ENCODE data around the gene KCTD3.

KCTD3 gene

GRCh38 chr1:215623162-215623561 is 56.1 kb downstream of the KCTD3 start:
- H3F3A ChIP-seq (ENCODE audit: insufficient read depth, low read length) = no peaks in the 10 kb centered on the region
- no peaks in the 10 kb centered on the region for H3K27me3 ChIP-seq (replicated peaks; ENCODE audit: insufficient read depth, low read length)
- H3K36me3 ChIP-seq (replicated peaks; ENCODE audit: insufficient read depth, low read length) = peaks cover 16% of the 10 kb centered on the region
- H3K27ac ChIP-seq (ENCODE audit: low read length) = no peak overlapping the region
- no peak overlapping the region for H3K4me3 ChIP-seq (ENCODE audit: low read length)
- no peak overlapping the region for H3K4me2 ChIP-seq (ENCODE audit: low read depth, low read length)
- DNase-seq = no peak
- no peaks in the 10 kb centered on the region for H3K9me3 ChIP-seq (replicated peaks; ENCODE audit: insufficient read depth, low read length)
- H3K9ac ChIP-seq (ENCODE audit: low read length) = no peak overlapping the region
- H2AFZ ChIP-seq (ENCODE audit: low read length) = no peak overlapping the region
- H3K4me1 ChIP-seq (ENCODE audit: low read length) = no peaks in the 10 kb centered on the region
- H3K9me2 ChIP-seq (replicated peaks; ENCODE audit: insufficient read depth, low read length) = no peaks in the 10 kb centered on the region
- no peaks in the 10 kb centered on the region for H4K20me1 ChIP-seq (ENCODE audit: insufficient read depth, low read length)
- H3K79me2 ChIP-seq (ENCODE audit: low read length) = no peaks in the 10 kb centered on the region
- TF ChIP-seq EZH2 (optimal IDR thresholded peaks at IDR 0.05; ENCODE audit: low read depth, low read length) (no peak), CTCF (IDR thresholded peaks at IDR 0.05; ENCODE audit: low read length) (no peak), EZH2phosphoT487 (IDR thresholded peaks at IDR 0.05; ENCODE audit: low read length) (no peak)

- no peaks in the 10 kb centered on the region for H4K20me1 ChIP-seq (ENCODE audit: insufficient read depth, low read length)
- TF ChIP-seq EZH2phosphoT487 (IDR thresholded peaks at IDR 0.05; ENCODE audit: low read length) = no peak
- TF ChIP-seq EZH2 (optimal IDR thresholded peaks at IDR 0.05; ENCODE audit: low read depth, low read length) = no peak
- no peak for TF ChIP-seq CTCF (IDR thresholded peaks at IDR 0.05; ENCODE audit: low read length)
- no peaks in the 10 kb centered on the region; the same call in 1 of the 2 replicates for H3K36me3 ChIP-seq (replicated peaks; ENCODE audit: insufficient read depth, low read length)
- no peak overlapping the region for H3K9ac ChIP-seq (ENCODE audit: low read length)
- no peaks in the 10 kb centered on the region for H3K9me3 ChIP-seq (replicated peaks; ENCODE audit: insufficient read depth, low read length)
- H3K4me3 ChIP-seq (ENCODE audit: low read length) = no peak overlapping the region
- H3K27ac ChIP-seq (ENCODE audit: low read length) = no peak overlapping the region
- no peak overlapping the region for H3K4me2 ChIP-seq (ENCODE audit: low read depth, low read length)
- no peaks in the 10 kb centered on the region for H3F3A ChIP-seq (ENCODE audit: insufficient read depth, low read length)
- no peak overlapping the region for H2AFZ ChIP-seq (ENCODE audit: low read length)
- no peaks in the 10 kb centered on the region for H3K4me1 ChIP-seq (ENCODE audit: low read length)
- H3K27me3 ChIP-seq (replicated peaks; ENCODE audit: insufficient read depth, low read length) = no peaks in the 10 kb centered on the region
- no peak for DNase-seq
- no peaks in the 10 kb centered on the region for H3K79me2 ChIP-seq (ENCODE audit: low read length)
- no peaks in the 10 kb centered on the region for H3K9me2 ChIP-seq (replicated peaks; ENCODE audit: insufficient read depth, low read length)
Observed at GRCh38 chr1:215625949-215626348, 58.8 kb downstream of the KCTD3 start.

- Histone ChIP-seq H3K27ac (ENCODE audit: low read length) (no peak overlapping the region), H3K9ac (ENCODE audit: low read length) (no peak overlapping the region), H3K4me1 (ENCODE audit: low read length) (no peaks in the 10 kb centered on the region), H3K9me2 (replicated peaks; ENCODE audit: insufficient read depth, low read length) (no peaks in the 10 kb centered on the region), H3F3A (ENCODE audit: insufficient read depth, low read length) (no peaks in the 10 kb centered on the region), H3K79me2 (ENCODE audit: low read length) (no peaks in the 10 kb centered on the region), H3K4me2 (ENCODE audit: low read depth, low read length) (no peak overlapping the region), H3K27me3 (replicated peaks; ENCODE audit: insufficient read depth, low read length) (no peaks in the 10 kb centered on the region), H3K36me3 (replicated peaks; ENCODE audit: insufficient read depth, low read length) (no peaks in the 10 kb centered on the region), H2AFZ (ENCODE audit: low read length) (no peak overlapping the region), H3K9me3 (replicated peaks; ENCODE audit: insufficient read depth, low read length) (no peaks in the 10 kb centered on the region), H3K4me3 (ENCODE audit: low read length) (no peak overlapping the region), H4K20me1 (ENCODE audit: insufficient read depth, low read length) (no peaks in the 10 kb centered on the region)
- no peak for DNase-seq
- TF ChIP-seq EZH2 (optimal IDR thresholded peaks at IDR 0.05; ENCODE audit: low read depth, low read length) (no peak), CTCF (IDR thresholded peaks at IDR 0.05; ENCODE audit: low read length) (no peak), EZH2phosphoT487 (IDR thresholded peaks at IDR 0.05; ENCODE audit: low read length) (no peak)
Observed at GRCh38 chr1:215631040-215631439, 63.9 kb downstream of the KCTD3 start.

Data from MM.1S (cell line).